ENCODE data around the gene ATP1B1.

DNA sequence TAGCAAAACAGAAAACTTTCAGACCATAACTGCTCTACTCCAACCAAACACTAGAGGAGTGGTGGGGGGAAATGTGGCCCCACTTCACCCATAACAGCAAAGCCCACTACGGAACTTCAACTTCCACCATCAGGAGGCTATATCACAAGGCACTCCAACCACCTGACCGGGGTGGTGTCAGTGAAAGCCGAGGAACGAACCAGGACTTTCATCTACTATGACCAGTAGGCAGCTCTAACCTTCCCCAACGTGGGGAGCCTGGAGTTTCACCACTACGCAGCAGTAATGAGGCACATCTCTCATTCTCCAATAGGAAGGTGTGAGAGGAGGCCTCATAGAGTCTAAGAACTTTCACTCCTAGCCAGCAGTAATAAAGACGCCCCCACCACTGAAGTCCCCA is 42.4 kb upstream of the ATP1B1 start:
- TF ChIP-seq, protein P1, sequence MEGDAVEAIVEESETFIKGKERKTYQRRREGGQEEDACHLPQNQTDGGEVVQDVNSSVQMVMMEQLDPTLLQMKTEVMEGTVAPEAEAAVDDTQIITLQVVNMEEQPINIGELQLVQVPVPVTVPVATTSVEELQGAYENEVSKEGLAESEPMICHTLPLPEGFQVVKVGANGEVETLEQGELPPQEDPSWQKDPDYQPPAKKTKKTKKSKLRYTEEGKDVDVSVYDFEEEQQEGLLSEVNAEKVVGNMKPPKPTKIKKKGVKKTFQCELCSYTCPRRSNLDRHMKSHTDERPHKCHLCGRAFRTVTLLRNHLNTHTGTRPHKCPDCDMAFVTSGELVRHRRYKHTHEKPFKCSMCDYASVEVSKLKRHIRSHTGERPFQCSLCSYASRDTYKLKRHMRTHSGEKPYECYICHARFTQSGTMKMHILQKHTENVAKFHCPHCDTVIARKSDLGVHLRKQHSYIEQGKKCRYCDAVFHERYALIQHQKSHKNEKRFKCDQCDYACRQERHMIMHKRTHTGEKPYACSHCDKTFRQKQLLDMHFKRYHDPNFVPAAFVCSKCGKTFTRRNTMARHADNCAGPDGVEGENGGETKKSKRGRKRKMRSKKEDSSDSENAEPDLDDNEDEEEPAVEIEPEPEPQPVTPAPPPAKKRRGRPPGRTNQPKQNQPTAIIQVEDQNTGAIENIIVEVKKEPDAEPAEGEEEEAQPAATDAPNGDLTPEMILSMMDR (IDR thresholded peaks at IDR 0.05), result no peak
- no peak for TF ChIP-seq POLR2A (IDR thresholded peaks at IDR 0.05)

All from heart left ventricle (tissue), 13 donors.